ENCODE data around the gene KDM5C.
A peak's percentile ranks its signal among the peaks of the same experiment; 100 is the strongest.

Gene KDM5C

DNA sequence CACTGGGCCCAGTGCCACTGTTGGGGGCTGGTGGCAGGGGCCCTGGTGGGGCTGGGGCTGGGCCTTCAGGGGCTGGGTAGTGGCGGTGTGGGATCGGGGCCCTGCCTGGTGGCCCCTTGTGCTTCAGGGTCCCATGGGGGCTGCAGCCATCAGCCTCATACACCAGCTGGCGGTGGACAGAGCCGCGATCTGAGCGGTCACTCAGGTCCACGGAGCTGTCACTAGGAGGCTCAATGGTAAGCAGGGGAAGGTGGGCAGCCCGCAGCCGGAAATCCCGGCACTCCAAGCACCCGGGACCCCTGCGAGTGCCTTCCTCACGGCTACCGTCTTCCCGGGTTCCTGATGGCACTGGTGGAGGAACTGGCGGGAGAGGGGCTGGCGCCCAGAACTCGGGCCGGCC is 25.5 kb upstream of the KDM5C start:
- no peak for DNase-seq (ENCODE audit: low read depth)
- no peak overlapping the region for H3K4me3 ChIP-seq (ENCODE audit: low read length)
- TF ChIP-seq CTCF (IDR thresholded peaks at IDR 0.05; ENCODE audit: insufficient read depth, low read depth, low read length, missing control alignments): no peak

DNA sequence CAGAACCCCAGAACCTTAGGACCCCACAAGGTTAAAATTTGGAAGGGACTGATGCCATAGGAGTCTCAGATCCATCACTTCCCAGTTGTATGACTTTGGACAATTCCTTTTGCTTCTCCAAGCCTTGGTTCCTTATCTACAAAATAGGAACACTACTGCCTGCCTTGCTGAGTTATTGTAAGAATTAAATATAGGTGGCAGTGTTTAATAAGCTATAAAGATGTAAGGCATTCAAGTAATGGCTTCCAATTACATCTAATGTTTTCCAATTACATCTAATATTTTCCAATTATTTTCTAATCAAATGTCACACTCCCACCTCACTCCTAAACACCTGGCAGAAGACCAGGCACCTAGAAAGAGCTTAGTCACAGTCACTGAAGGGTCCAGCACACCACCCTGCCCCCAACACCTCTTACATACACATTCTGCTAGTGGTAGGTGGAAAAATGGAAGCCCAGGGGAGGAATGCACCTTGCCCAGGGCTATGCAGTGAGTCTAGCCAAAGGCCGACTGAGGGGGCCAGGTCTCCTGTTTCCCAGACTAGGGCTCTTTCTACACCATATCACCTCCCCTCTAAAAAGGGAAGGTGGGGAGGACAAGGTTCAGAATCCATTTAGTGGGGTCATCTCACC is 24.5 kb upstream of the KDM5C start:
- DNase-seq (ENCODE audit: low read depth): no peak
- no peak for TF ChIP-seq CTCF (IDR thresholded peaks at IDR 0.05; ENCODE audit: insufficient read depth, low read depth, low read length, missing control alignments)
- H3K4me3 ChIP-seq (ENCODE audit: low read length): no peak overlapping the region

- H3K4me3 ChIP-seq (ENCODE audit: low read length): no peak overlapping the region
- DNase-seq (ENCODE audit: low read depth): peak; percentile 59
- no peak for TF ChIP-seq CTCF (IDR thresholded peaks at IDR 0.05; ENCODE audit: insufficient read depth, low read depth, low read length, missing control alignments)
These were observed 22.9 kb upstream of the KDM5C start for GRCh38 chrX:53247928-53248327.

DNA sequence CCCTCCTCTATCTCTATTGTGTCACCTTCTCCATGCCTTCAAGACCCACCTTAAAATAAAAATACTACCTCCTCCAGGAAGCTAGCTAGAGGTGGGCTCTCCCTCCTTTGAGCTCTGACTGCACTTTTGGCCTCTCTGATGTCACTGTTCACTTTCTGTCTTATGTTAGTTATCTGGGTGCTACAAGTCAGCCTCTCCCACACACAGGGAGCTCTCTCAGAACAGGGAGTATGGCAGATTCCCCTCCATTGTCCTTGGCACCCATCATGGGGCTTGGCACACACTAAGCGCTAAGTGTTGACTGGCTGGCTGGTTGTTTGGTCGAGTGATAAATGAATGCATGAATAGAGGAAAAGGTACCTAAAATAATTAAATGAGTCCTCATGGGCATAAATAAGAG is 21.2 kb upstream of the KDM5C start:
- DNase-seq (ENCODE audit: low read depth): no peak
- no peak overlapping the region for H3K4me3 ChIP-seq (ENCODE audit: low read length)
- TF ChIP-seq CTCF (IDR thresholded peaks at IDR 0.05; ENCODE audit: insufficient read depth, low read depth, low read length, missing control alignments): no peak

- no peak for DNase-seq (ENCODE audit: low read depth)
- no peak overlapping the region for H3K4me3 ChIP-seq (ENCODE audit: low read length)
- no peak for TF ChIP-seq CTCF (IDR thresholded peaks at IDR 0.05; ENCODE audit: insufficient read depth, low read depth, low read length, missing control alignments)
These were observed 19.6 kb upstream of the KDM5C start for GRCh38 chrX:53244610-53245009.

DNA sequence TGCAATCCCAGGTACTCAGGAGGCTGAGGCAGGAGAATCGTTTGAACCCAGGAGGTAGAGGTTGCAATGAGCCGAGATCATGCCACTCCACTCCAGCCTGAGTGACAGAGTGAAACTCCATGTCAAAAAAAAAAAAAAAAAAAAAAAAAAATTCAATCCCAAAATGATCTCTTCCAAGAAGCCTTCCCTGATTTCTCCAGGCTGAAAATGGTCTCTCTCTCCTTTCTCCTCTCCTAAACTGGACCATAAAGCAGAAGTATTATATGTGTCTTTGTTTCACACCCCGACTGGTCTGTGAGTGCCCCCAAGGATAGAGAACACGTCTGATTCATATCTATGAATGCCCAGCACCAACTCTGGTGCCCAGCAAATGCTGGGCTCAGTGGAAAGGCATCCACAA is 17.3 kb upstream of the KDM5C start:
- DNase-seq (ENCODE audit: low read depth): no peak
- H3K4me3 ChIP-seq (ENCODE audit: low read length): no peak overlapping the region
- TF ChIP-seq CTCF (IDR thresholded peaks at IDR 0.05; ENCODE audit: insufficient read depth, low read depth, low read length, missing control alignments): no peak

- no peak for DNase-seq (ENCODE audit: low read depth)
- H3K4me3 ChIP-seq (ENCODE audit: low read length): no peak overlapping the region
- no peak for TF ChIP-seq CTCF (IDR thresholded peaks at IDR 0.05; ENCODE audit: insufficient read depth, low read depth, low read length, missing control alignments)
These were observed 16.6 kb upstream of the KDM5C start for GRCh38 chrX:53241558-53241957.
